T1000 (cell line): ENCODE results near the gene EXOC8.
A peak's percentile ranks its signal among the peaks of the same experiment; 100 is the strongest.
"Not testable (repeated sequence)": the region's sequence is repeated elsewhere in the genome, so short reads cannot be mapped to it uniquely, and the experiment has no call there.

Experiments used
- DNase-seq: peaks from one replicate; lab custom pipeline; 2025; ENCODE audit warnings: mixed read lengths; lab: John Stamatoyannopoulos, UW

The EXOC8 gene

DNA sequence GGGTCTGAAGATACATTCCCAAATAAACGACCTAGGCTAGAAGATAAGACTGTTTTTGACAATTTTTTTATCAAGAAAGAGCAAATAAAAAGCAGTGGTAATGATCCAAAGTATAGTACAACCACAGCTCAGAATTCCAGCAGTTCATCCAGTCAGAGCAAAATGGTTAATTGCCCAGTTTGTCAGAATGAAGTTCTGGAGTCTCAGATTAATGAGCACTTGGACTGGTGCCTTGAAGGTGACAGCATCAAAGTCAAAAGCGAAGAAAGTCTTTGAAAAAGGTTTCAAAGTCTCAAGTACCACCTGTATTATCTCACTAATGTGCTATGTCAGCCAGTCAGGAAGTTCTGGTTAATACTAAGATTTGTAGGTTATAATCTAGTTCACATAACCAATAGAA lies 15.4 kb upstream of the EXOC8 start:
- DNase-seq, result no peak

DNA sequence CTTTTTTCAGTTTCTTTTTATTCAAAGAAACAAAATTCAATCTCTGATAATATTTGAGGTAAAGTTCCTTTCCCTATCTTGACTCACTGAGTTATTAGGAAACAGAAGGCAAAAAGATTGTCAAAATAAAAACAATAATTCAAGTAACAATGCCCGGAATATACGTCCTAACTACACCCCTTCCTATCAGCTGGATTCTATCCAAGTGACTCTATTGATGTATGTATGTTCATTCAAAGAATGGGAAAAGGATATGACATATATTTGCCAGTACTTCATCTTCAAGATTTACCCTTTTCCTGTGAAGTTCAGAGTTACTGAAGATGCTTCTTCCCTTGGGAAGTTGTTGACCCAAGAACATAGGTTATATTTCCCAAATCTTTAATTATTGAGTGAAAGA lies 14.2 kb upstream of the EXOC8 start:
- DNase-seq, result no peak

DNA sequence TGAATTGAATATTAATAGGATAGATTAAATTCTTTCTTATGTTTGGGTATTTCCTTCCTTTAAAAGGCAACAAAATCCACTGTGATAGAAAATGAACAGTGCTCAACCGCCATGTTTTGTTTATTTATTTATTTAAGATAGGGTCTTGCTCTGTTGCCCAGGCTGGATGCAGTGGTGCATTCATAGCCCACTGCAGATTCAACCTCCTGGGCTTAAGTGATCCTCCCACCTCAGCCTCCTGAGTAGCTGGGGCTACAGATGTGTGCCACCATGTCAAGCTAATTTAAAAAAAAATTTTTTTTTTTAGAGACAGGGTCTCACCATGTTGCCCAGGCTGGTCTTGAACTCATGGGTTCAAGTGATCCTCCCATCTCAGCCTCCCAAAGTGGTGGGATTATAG lies 11.2 kb upstream of the EXOC8 start:
- DNase-seq, result not testable (repeated sequence)

DNA sequence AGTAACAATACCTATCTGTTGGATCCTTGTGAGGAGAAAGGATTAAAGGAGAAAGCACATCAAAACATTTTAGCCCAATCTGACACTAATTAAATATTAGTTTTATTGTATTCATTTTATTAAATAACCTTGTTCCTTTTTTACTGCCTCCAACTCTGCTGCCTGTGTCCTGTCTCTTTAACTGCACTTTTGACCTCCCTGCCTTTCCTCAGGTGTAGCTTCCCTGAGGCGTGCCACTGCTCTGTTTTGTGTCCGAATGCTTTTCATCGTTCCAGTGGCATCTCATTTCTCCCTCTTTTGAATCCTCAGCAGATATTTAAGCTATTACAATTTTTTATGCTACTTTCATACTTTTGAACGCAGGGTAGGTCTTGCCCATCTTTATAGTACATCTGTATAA lies 10.8 kb upstream of the EXOC8 start:
- DNase-seq, result no peak

DNA sequence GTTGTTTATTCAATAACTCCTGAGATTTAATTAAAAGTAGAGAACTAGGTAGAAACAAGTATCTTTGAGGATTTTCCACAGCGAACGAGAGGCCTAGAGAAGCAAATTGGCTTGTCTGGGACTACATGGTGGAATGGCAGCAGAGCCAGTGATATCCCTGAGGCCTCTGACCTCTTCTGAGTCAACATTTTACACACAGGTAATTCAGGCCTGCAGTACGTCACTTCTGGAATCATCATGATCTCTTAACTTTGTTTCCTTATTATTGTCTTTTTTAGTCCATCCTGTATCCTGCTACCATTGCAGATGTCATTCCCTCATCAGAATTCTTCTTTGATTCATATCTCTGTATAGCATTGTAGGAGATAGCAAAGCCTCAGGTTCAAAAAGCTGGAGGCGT lies 10.3 kb upstream of the EXOC8 start:
- DNase-seq, result no peak

DNA sequence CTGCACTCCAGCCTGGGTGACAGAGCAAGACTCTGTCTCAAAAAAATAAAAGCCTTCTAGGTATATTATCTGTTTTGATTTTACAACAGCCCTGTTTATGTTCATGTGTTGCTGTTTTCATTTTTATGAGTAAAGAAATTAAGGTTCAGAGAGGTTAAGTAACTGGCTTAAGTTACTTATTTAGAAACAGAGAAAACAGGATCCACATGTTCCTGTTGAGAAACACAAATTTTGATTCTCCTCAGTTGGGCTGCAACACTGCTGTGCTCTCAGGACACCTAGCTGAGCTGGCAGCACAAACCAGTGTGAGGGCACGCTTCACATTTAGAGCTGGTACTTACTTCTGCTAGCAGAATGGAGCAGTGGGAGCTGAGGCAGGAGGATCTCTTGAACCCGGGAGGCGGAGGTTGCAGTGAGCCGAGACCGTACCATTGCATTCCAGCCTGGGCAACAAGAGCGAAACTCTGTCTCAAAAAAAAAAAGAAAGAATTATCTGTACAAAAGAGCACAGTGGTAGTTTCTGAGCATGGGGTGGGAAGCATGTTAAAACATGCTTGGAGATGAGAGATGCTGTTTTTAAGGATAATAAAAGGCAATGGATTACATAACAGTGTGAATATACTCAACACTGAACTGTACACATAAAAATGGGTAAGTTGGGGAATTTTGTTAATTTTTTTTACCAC lies 2.8 kb upstream of the EXOC8 start:
- DNase-seq, result no peak

DNA sequence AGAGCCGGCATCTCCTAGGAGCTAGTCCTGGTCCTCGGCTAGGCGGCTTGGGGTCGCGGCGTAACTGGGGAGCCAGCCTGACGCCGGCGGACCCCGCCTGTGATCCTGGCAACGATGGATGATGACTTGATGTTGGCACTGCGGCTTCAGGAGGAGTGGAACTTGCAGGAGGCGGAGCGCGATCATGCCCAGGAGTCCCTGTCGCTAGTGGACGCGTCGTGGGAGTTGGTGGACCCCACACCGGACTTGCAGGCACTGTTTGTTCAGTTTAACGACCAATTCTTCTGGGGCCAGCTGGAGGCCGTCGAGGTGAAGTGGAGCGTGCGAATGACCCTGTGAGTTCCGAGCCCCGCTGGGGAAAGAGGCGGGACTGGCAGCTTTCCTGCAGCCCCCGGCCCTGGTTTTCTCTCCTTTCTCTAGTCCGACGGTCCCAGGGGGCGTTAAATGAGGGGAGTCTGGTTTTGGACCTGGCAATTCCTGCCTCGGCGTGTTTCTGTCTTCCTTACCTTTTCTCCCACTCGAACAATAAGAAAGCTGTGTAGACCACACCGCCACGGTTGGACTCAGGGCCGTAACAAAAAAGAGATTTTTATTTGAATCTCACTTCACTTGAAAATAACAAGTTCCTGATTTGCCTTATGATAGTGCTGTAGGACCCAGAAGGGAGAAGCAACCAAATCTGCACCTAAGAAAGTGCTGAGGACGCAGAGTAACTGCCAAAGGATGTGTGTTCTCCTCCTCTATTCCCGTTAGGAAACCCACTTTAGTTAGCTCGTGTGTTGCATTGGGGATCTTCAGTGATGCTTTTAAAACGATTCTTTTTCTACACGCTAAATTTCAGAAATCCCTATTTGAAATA lies 847 bp upstream of the EXOC8 start, which contains the start of gene SPRTN:
TSS of gene SPRTN (plus strand) at position 24 of the 859 bp plus-strand sequence. CDS start at position 115, 91 bp downstream.
- DNase-seq, result no peak

DNA sequence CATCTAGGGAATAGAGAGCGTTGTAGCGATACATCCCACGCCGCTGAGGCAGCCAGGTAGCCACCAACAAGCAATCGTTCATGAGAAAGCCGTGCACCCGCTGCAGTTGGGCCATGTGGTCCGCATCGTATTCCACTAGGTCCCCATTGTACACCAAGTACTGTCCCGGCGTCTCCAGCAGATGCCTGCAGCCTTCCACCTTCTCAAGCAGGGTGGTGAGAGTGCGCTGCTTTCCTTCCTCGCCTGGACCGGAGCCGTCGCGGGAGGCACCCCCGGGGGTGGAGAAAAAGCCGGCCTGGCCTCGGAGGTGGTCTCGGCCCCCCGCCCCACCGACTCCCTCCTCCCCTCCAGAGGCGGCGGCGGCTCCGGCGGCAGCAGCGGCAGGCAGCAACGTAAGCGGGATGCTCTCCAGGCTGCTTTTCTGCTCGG lies 595 bp downstream of the EXOC8 start:
- peak; percentile 3 for DNase-seq

DNA sequence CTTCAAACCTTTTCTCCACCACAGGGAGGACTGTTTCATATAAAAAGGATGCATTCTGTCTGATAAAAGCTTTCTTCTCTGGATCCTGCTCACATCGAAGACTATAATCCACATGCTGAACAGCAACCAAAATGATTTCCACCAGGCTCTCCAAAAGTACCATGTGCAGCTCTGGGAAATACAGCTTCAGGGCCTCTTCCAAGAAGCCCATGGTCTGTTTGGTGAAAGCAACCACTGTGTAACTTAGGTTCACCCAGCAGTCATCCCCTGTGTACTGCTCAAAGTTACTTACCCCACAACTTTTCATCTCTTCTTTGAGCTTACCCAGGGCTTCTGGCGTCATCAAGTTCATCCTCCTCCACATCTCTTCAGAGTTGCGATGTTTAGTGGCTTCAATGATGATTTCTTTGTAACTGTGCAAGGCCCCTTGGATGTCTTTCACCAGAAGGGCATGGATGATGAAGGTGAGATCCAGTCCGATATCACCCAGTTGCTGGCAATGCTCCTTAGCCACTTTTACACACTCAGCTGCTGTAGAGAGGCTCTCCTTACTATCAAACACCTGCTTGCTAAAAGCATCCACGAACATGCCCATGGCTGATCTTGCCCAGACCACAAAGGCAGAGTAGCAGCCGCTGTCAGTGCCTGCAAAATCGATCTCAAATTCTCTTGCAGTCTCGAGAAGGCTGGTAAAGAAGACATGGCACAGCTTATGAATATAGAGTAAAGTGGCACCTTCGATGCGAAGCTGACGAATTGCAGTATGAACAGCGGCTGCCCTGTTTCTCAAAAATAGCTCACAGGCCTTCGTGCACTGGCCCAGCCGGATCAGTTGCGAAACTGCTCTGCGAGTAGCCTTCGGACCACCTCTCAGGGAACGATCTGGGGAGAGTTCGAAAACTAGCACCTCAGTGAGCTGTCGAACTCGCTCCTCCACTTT lies 1.7 kb downstream of the EXOC8 start:
- DNase-seq, result no peak

DNA sequence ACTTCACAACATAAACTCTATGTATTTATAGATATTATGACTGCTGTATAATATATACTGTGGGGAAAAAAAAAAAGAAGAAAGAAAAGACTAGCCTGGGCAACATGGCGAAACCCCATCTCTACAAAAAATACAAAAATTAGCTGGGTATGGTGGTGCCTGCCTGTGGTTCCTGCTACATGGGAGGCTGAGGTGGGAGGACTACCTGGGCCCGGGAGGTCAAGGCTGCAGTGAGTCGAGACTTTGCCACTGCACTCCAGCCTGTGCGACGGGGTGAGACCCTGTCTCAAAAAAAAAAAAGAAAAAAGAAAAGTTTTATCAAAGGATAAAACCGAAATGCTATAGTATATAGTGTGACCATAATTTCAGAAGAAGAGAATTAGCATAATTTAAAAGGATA lies 2.7 kb downstream of the EXOC8 start:
- DNase-seq, result no peak

DNA sequence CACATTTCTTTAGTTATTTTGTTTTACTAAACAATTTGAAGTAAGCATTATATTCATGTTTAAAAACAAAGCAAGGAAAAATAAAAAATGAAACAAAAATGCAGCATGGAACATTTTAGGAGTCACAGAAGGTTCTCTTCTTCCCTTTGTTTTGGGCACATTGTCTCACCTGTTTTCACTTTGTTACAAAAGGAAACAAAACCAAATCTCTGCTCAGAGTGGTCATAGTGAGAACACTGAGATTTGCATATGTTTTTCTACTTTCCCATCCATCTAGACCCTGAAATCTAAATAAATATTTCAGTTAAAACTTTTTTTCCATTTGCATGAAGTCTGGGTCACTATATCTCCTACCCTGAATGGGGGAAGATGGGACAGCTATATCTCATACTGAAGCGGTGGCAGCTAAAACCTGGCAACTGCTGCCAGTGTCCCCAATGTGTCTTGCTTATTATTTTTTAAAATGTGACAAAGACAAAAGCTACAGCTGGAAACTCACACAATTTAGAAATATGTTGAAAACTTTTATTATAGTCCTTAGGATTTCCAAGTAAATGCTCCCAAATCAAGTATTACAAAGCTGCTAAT lies 3.5 kb downstream of the EXOC8 start:
- DNase-seq, result no peak

DNA sequence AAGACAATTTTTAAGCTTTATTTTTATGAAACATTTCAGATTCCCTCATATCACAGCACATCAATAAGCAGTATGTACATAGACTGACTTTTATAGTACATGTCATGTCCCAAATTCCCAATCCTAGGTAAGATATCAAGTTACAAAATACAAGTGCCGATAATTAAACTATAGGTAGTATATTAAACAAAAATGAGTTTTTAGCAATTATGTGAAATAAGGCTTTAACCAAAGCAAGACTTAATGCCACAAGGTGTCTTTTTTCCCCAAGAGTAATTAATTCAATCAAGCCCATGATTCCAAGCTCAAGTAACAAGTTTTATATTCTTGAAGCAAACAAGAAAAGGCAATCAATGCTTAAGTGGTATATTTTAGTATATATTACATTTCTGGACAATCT lies 4.9 kb downstream of the EXOC8 start:
- no peak for DNase-seq

DNA sequence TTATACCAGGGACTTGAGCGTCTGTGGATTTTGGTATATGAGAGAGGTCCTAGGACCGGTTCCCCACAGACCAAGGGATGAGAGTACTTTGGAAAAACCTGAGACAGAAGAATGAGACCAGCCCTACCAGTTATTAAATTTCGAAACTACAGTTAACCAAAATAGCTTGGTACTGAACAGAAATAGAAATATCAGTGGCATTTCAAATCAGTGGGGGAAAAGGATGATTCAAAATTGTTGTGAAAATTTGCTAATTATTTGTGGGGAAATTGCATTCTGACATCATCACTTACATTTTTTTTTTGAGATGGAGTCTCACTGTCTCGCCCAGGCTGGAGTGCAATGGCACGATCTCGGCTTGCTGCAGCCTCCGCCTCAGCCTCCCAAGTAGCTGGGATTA lies 8.2 kb downstream of the EXOC8 start:
- DNase-seq, result no peak

DNA sequence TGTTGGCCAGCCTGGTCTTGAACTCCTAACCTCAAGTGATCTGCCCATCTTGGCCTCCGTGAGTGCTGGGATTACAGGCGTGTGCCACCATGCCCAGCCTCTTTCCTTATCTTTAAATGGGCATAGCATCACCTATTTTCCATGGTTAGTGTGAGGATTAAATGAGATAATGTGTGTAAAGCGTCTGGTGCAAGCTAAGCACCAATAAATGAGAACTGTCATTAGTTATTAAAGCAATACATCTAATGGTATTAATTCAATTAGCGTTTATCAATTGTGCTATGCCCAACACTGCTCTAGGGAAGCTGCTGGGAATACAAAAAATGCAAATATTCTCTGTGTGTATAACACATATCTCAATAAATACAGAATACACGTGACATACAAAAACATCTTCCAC lies 10.0 kb downstream of the EXOC8 start:
- DNase-seq, result no peak

DNA sequence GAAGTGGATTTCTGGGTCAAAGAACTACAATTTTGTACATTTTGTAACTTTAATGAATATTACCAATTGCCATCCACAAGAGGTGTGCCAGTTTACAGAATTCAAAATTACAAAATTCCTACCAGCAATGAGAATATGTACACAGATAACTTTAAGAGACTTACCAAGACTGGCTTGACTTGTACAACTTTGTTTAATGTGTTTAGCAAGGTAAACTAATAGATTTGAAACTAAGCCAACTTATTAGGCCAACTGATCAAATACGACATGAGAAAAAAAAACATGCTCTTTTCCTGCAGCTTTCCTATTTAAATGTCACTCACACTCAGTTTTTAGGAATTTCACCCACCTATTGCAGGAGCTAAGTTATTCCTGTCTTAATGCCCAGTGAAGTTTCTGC lies 11.4 kb downstream of the EXOC8 start:
- DNase-seq, result no peak

DNA sequence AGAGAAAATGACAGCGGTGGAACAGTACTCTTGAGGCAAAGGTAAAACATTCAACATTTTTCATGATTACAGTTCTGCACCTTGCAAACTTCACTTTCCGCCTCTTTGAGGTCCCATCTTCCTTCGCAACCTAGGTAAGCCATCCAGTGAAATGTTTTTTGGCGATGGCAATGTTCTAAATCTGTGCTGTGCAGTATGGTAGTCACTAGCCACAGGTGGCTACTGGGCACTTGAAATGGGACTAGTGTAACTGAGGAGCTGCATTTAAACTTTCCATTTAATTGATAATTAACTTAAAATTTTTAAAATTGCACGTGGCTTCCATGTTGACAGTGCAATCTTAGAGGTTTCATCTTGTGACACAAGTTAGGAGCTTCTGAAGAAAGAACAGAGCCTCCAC lies 13.0 kb downstream of the EXOC8 start:
- no peak for DNase-seq

DNA sequence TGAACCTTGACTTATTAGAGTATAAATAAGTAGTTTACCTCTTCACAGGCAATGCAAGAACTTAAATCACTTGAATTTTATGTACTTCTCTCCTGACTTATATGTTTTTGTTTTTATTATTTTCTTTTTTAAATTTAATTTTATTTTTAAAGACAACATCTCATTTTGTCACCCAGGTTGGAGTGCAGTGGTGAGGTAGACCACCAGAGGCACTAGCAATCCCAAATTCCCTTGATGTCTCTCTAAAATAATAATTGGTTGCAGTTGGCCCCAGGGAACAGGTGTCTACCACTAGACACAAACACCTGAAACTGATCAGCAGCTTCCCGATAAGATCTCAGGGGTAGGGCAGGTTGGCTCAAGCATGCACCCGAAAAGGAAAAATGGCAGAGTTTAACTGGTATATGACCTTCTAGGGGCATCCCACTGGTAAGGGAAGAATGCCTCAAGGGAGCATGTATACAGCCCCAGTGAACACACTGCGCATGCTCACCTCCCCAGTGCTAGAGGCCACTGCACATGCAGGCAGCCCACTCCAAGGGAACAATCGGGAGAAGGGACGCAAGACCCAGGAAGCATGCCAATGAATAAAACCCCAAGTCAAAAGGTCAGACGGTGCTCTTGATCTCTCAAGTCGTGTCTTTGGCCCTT lies 14.6 kb downstream of the EXOC8 start:
- DNase-seq, result no peak

DNA sequence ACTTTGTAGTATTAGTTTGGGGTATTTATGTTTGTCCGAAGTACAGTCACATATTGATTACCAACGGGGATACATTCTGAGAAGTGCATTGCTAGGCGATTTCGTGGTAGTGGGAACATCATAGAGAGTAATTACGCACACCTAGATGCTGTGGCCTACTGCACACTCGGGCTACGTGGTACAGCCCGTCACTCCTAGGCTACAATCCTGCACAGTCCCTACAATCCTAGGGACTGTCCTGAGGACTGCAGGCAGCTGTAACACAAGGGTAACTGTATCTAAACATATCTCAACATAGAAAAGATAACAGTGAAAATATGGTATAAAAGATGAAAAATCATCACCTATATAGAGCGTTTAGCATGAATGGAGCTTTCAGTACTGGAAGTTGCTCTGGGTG lies 18.6 kb downstream of the EXOC8 start:
- DNase-seq, result no peak

DNA sequence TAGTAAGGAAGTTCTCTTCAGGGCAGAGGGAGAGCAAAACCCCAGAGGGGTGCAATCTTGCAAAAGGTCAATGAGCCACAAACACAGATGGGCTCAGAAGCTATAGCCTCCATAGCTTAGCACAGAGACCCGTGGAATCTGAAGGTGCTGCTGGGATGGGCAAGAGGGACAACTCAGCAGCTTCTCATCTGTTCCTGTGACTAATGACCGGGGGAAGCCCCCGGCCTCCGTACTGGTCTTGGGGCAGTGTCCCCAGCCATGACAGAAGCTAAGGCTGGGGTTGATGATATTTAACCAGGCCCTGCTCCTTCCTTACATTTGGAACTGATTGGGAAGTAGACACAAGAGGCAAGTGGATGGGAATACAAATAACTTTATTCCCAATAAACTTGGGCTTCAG lies 19.1 kb downstream of the EXOC8 start:
- no peak for DNase-seq

DNA sequence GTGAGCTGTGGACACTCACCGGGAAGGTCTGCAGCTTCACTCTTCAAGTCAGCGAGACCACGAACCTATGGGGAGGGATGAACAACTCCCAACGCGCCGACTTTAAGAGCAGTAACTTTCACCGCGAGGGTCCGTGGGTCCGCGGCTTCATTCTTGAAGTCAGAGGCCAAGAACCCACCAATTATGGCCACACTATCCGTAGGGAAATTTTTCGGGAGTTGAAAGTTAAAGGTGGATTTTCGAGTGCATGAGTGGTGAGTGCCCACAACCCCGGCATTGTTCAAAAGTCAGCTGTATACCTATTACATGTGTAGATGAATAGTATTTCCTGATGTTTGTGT lies 19.7 kb downstream of the EXOC8 start:
- DNase-seq, result no peak

DNA sequence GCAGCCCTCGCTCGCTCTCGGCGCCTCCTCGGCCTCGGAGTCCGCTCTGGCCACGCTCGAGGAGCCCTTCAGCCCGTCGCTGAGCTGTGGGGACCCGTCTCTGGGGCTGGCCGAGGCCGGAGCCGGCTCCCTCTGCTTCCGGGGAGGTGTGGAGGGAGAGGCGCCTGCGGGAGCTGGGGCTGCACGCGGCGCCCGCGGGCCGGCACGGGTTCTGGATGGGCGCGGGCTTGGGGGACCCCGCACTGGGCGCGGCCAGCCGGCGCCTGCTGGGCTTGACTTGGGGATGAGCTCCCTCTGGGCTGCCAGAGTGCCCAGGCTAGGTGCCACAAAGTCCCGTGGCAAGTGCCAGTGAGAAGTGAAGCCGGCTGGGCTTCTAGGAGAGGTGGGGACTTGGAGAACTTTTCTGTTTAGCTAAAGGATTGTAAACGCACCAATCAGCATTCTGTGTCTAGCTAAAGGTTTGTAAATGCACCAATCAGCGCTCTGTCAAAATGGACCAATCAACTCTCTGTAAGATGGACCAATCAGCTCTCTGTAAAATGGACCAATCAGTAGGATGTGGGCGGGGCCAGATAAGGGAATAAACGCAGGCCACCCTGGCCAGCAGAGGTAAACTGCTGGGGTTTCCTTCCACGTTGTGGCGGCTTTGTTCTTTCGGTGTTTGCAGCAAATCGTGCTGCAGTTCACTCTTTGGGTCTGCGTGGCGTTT lies 20.2 kb downstream of the EXOC8 start:
- no peak for DNase-seq
